HepG2 (cell line): Measurements from ENCODE around the gene LOXL3. TPM values are rescaled to one million over a fixed set of nuclear protein-coding genes. Genes with fewer than 3 reads are reported as not detected.
A peak's percentile ranks its signal among the peaks of the same experiment; 100 is the strongest.

Experiments used
- ATAC-seq: fragments of 200-7000 bp; cut with Tn5 transposase; 3 replicates; pipeline ENCODE4 v1.9.1; 2020; ENCODE audit warnings: mild to moderate bottlenecking, moderate library complexity
- BruUV-seq: library from RNA; stranded (reverse); fragments of 400-500 nt; replicated peaks from 2 replicates; lab custom pipeline; 2021; lab: Mats Ljungman, UMichigan
- CTCF ChIA-PET: fragments of 300-600 bp; formaldehyde crosslinking; extraction: SDS; loops from one replicate; lab custom pipeline; 2021; ENCODE audit warnings: low total read pairs, inconsistent platforms, low intra/inter-chr PET ratio; lab: Yijun Ruan, JAX
- POLR2A ChIA-PET: fragments of 350-600 bp; sonication (Branson Sonifier 250); formaldehyde crosslinking; loops from one replicate; lab custom pipeline; 2020; ENCODE audit warnings: antibody characterized with exemption, inconsistent platforms; lab: Yijun Ruan, JAX
- DNase-seq: peaks from one replicate; pipeline ENCODE4 v3.0.0-alpha.2; 2015; ENCODE audit warnings: low spot score
- FAIRE-seq: peaks from 3 replicates; lab custom pipeline; 2011; peaks lifted over from hg19 to GRCh38; lab: Jason Lieb, UNC
- H2AFZ ChIP-seq: one replicate; pipeline ENCODE4 v1.6.1; 2011; ENCODE audit warnings: low read length, inconsistent platforms
- H3K27ac ChIP-seq: fragments of 300-600 bp; 3 replicates; pipeline ENCODE4 v1.8.0; 2011; ENCODE audit warnings: mixed run types, mild to moderate bottlenecking, mixed read lengths, low read length, inconsistent platforms; ENCODE audit not compliant: insufficient read depth; ENCODE audit errors: extremely low read length
- H3K27me3 ChIP-seq, 2 experiments: fragments of 200-600 bp in 1 of 2; 2 replicates in 1 of 2; 3 replicates in 1 of 2; pipeline versions ENCODE4 v1.6.0 to v1.8.0; 2011; ENCODE audit warnings: low read length in 2 of 2, mild to moderate bottlenecking in 2 of 2, moderate library complexity in 2 of 2, inconsistent platforms in 1 of 2; ENCODE audit not compliant: insufficient read depth in 2 of 2, control insufficient read depth in 1 of 2
- H3K36me3 ChIP-seq, 2 experiments: fragments of 200-600 bp in 1 of 2; replicated peaks in 1 of 2; 2 replicates in 1 of 2; 3 replicates in 1 of 2; pipeline versions ENCODE4 v1.5.1 to v1.8.0; 2011; ENCODE audit warnings: low read length in 2 of 2, inconsistent platforms in 1 of 2; ENCODE audit not compliant: insufficient read depth in 2 of 2, control insufficient read depth in 1 of 2
- H3K4me1 ChIP-seq: 2 replicates; pipeline ENCODE4 v1.5.1; 2012; ENCODE audit warnings: low read length, inconsistent platforms; ENCODE audit not compliant: insufficient read depth
- H3K4me2 ChIP-seq: 2 replicates; pipeline ENCODE4 v1.6.0; 2011; ENCODE audit warnings: low read depth, low read length, inconsistent platforms
- H3K4me3 ChIP-seq, 3 experiments: fragments of 200-600 bp in 1 of 3; sonication (generic), shearing (Covaris generic) in 1 of 3; replicated peaks in 1 of 3; 2 replicates each; pipeline ENCODE4 v1.5.1; 2011 to 2016; ENCODE audit warnings: low read length in 3 of 3, inconsistent platforms in 2 of 3, low read depth in 2 of 3, mild to moderate bottlenecking in 2 of 3, control low read depth in 1 of 3, mixed read lengths in 1 of 3; ENCODE audit not compliant: insufficient read depth in 1 of 3
- H3K79me2 ChIP-seq: one replicate; pipeline ENCODE4 v1.6.1; 2011; ENCODE audit warnings: low read length, inconsistent platforms; ENCODE audit not compliant: insufficient read depth
- H3K9ac ChIP-seq: 2 replicates; pipeline ENCODE4 v1.6.0; 2011; ENCODE audit warnings: mild to moderate bottlenecking, low read depth, low read length, inconsistent platforms; ENCODE audit not compliant: insufficient read depth
- H3K9me3 ChIP-seq: 2 replicates; pipeline ENCODE4 v1.5.1; 2012; ENCODE audit warnings: mild to moderate bottlenecking, low read length
- H4K20me1 ChIP-seq: 2 replicates; pipeline ENCODE4 v1.6.0; 2011; ENCODE audit warnings: inconsistent platforms, mild to moderate bottlenecking, low read length, moderate library complexity; ENCODE audit not compliant: insufficient read depth
- BORCS8-MEF2B ChIP-seq: sonication (generic); formaldehyde crosslinking; IDR thresholded peaks from 2 replicates; pipeline ENCODE4 v1.8.0; 2022; ENCODE audit warnings: mild to moderate bottlenecking, missing genetic modification reagents
- CAMTA2 ChIP-seq: sonication (generic); formaldehyde crosslinking; IDR thresholded peaks from 2 replicates; pipeline ENCODE4 v1.4.0; 2020; ENCODE audit warnings: mild to moderate bottlenecking, missing genetic modification reagents, borderline replicate concordance
- DPF2 ChIP-seq: sonication (generic); formaldehyde crosslinking; IDR thresholded peaks from 2 replicates; pipeline ENCODE4 v1.4.0; 2020; ENCODE audit warnings: mild to moderate bottlenecking, low read depth, missing genetic modification reagents, borderline replicate concordance
- GZF1 ChIP-seq: sonication (generic); formaldehyde crosslinking; IDR thresholded peaks from 2 replicates; pipeline ENCODE4 v1.5.1; 2020; ENCODE audit warnings: mild to moderate bottlenecking, missing genetic modification reagents
- MAFG ChIP-seq: sonication (generic); formaldehyde crosslinking; IDR thresholded peaks from 2 replicates; pipeline ENCODE4 v1.5.1; 2020; ENCODE audit warnings: mild to moderate bottlenecking, missing genetic modification reagents
- RBM22 ChIP-seq: fragments of 200-400 bp; formaldehyde crosslinking; optimal IDR thresholded peaks from 2 replicates; pipeline ENCODE3; 2017; ENCODE audit warnings: mild to moderate bottlenecking, low read length, moderate library complexity
- RFXAP ChIP-seq: sonication (generic); formaldehyde crosslinking; IDR thresholded peaks from 2 replicates; pipeline ENCODE4 v1.4.0; 2020; ENCODE audit warnings: missing genetic modification reagents, borderline replicate concordance
- SALL2 ChIP-seq: sonication (generic); formaldehyde crosslinking; IDR thresholded peaks from 2 replicates; pipeline ENCODE4 v1.8.1; 2023; ENCODE audit warnings: mild to moderate bottlenecking, missing genetic modification reagents, inconsistent platforms
- STAG1 ChIP-seq: sonication (generic); formaldehyde crosslinking; IDR thresholded peaks from 2 replicates; pipeline ENCODE4 v1.4.0; 2020; ENCODE audit warnings: missing genetic modification reagents
- THAP9 ChIP-seq: sonication (generic); formaldehyde crosslinking; IDR thresholded peaks from 2 replicates; pipeline ENCODE4; 2020; ENCODE audit warnings: missing genetic modification reagents, mild to moderate bottlenecking, borderline replicate concordance
- ZNF12 ChIP-seq: sonication (generic); formaldehyde crosslinking; IDR thresholded peaks from 2 replicates; pipeline ENCODE4 v1.5.0; 2020; ENCODE audit warnings: missing genetic modification reagents
- ZNF597 ChIP-seq: sonication (generic); formaldehyde crosslinking; IDR thresholded peaks from 2 replicates; pipeline ENCODE4 v1.5.0; 2020; ENCODE audit warnings: missing genetic modification reagents
- ZNF780A ChIP-seq: sonication (generic); formaldehyde crosslinking; IDR thresholded peaks from 2 replicates; pipeline ENCODE4 v1.8.0; 2022; ENCODE audit warnings: mild to moderate bottlenecking, missing genetic modification reagents, moderate library complexity
- ZSCAN5A ChIP-seq: sonication (generic); formaldehyde crosslinking; IDR thresholded peaks from 2 replicates; pipeline ENCODE4 v1.8.0; 2022; ENCODE audit warnings: mild to moderate bottlenecking, missing genetic modification reagents, borderline replicate concordance
- WGBS: methylation state at CpG from one replicate; pipeline ENCODE4 v1.1.6; 2017; ENCODE audit warnings: low lambda C conversion rate; 5-methylcytosine and 5-hydroxymethylcytosine counted together
- in situ Hi-C: cut with HindIII; loops from 2 replicates; pipeline ENCODE4 v1.10.0; 2017; ENCODE audit warnings: low pct_unique_long_range_greater_than_20kb; ENCODE audit not compliant: extremely low pct_ligation_motif_present
- intact Hi-C: fragments of 100-400 bp; cut with micrococcal nuclease; formaldehyde crosslinking; loops from one replicate; pipeline ENCODE4 v1.10.0; 2022; ENCODE audit not compliant: unreplicated experiment
- polyA plus RNA-seq, 8 experiments: library from polyadenylated mRNA; depleted of rRNA in 3 of 8; stranded (reverse) in 7 of 8; unstranded in 1 of 8; fragments of >200 nt; fragmentation: Illumina TruSeq in 4 of 8; extraction: Trizol in 4 of 8; gene quantifications; 2 replicates each; pipeline versions ENCODE4 v1.2.1 to v1.2.3, GENCODE V29; 2011 to 2016; ENCODE audit warnings: low read depth in 4 of 8, missing spikeins in 1 of 8, mixed read lengths in 1 of 8; ENCODE audit not compliant: insufficient read depth in 1 of 8
- total RNA-seq, 5 experiments: library from RNA; depleted of rRNA; stranded (reverse); fragments of >200 nt; fragmentation: Illumina TruSeq; extraction: Trizol; gene quantifications; 2 replicates each; pipeline ENCODE4 v1.2.3, GENCODE V29; 2016; ENCODE audit warnings: low read depth in 1 of 5

LOXL3 gene
- total and polyA plus RNA-seq, 2 of the 13 experiments (the other 11 are each of a cell fraction or from before 2014, with no cell fraction given): 0.55 to 6.5 TPM

- TF ChIP-seq THAP9 (CRISPR knock-in tag) (peak; percentile 88; the same call in 1 of the 2 replicates), STAG1 (CRISPR knock-in tag) (peak; percentile 77)
Observed at GRCh38 chr2:74502720-74503505, 50.8 kb downstream of the LOXL3 start (continued).

- Histone ChIP-seq H3K79me2 (peaks cover 54% of the 10 kb centered on the region), H3K27ac (peak overlapping the region; percentile 89), H3K9me3 (no peaks in the 10 kb centered on the region), H3K27me3 (no peaks in the 10 kb centered on the region; a peak in 1 of 5 replicates), H4K20me1 (no peaks in the 10 kb centered on the region), H2AFZ (no peak overlapping the region), H3K36me3 (no peaks in the 10 kb centered on the region; a peak in 3 of 5 replicates), H3K9ac (peak overlapping the region; percentile 83), H3K4me2 (peak overlapping the region; percentile 92), H3K4me3 (peak overlapping the region; percentile 67 to 86 (median 82)), H3K4me1 (peaks cover 75% of the 10 kb centered on the region)
- ATAC-seq (peak; percentile 22), DNase-seq (peak; percentile 86), FAIRE-seq (peak; percentile 96)
- no TSS peak for BruUV-seq
- ChIA-PET POLR2A (interaction anchor here (1.0 to 16.5 kb wide), 15 partner anchors 8 to 76 kb away, joined by 5 to 795 read pairs (median 23); partner anchors contain the start of genes AUP1, CCDC142, DQX1 and HTRA2), CTCF (interaction anchor here (1.5 to 2.9 kb wide), 2 partner anchors 13 to 19 kb away, joined by 5 to 20 read pairs; partner anchors contain the start of genes CCDC142 and TTC31)
- whole genome bisulfite sequencing: under 1% methylated on average over 31 of the region's 32 CpGs
- intact Hi-C loops (loop anchor here (1.0 kb wide), 1 partner anchor 19 kb away; the partner anchor contains the start of gene TTC31), in situ Hi-C loops (no loop called here)
- TF ChIP-seq GZF1 (CRISPR knock-in tag) (no peak), SALL2 (CRISPR knock-in tag) (no peak), MAFG (no peak), RFXAP (CRISPR knock-in tag) (peak; percentile 54; the same call in 1 of the 2 replicates), ZSCAN5A (CRISPR knock-in tag) (no peak), ZNF597 (no peak), DPF2 (peak; percentile 60), CAMTA2 (CRISPR knock-in tag) (no peak), STAG1 (CRISPR knock-in tag) (peak; percentile 16; the same call in 1 of the 2 replicates), ZNF780A (CRISPR knock-in tag) (peak; percentile 70; the same call in 1 of the 2 replicates), ZNF12 (CRISPR knock-in tag) (no peak), BORCS8-MEF2B (CRISPR knock-in tag) (peak; percentile 75; the same call in 1 of the 2 replicates), RBM22 (no peak)
Observed at GRCh38 chr2:74502147-74502719, 51.5 kb downstream of the LOXL3 start.
